Panc1 (cell line): ENCODE measurements around the gene LEMD2. TPM values are rescaled to one million over a fixed set of nuclear protein-coding genes. Genes with fewer than 3 reads are reported as not detected.

Experiments used
- ATAC-seq: fragments of 200-7000 bp; cut with Tn5 transposase; 2 replicates; pipeline ENCODE4 v1.9.1; 2020; ENCODE audit warnings: mild to moderate bottlenecking, moderate library complexity
- BruUV-seq: library from RNA; stranded (reverse); fragments of 400-500 nt; replicated peaks from 2 replicates; lab custom pipeline; 2021; lab: Mats Ljungman, UMichigan
- CTCF ChIA-PET: fragments of 300-600 bp; sonication (Branson Sonifier 250); formaldehyde crosslinking; loops from one replicate; lab custom pipeline; 2022; ENCODE audit warnings: antibody characterized with exemption; lab: Charles Lee
- POLR2A ChIA-PET: fragments of 300-600 bp; sonication (Branson Sonifier 250); formaldehyde crosslinking; loops from one replicate; lab custom pipeline; 2022; ENCODE audit warnings: antibody characterized with exemption; lab: Charles Lee
- DNase-seq: peaks from one replicate; pipeline ENCODE4 v3.0.0-alpha.2; 2010; ENCODE audit warnings: low read depth, low spot score
- H3K27ac ChIP-seq: 2 replicates; pipeline ENCODE4 v1.5.1; 2011; ENCODE audit warnings: mild to moderate bottlenecking, low read length, inconsistent platforms
- H3K27me3 ChIP-seq: fragments of 200-500 bp; sonication (Bioruptor generic); 2 replicates; pipeline ENCODE4 v1.6.0; 2014; ENCODE audit warnings: low read length, inconsistent platforms; ENCODE audit not compliant: control insufficient read depth, insufficient read depth
- H3K36me3 ChIP-seq: fragments of 200-500 bp; sonication (Bioruptor generic); 2 replicates; pipeline ENCODE4 v1.5.1; 2014; ENCODE audit warnings: inconsistent platforms, mild to moderate bottlenecking, low read length, moderate library complexity; ENCODE audit not compliant: control insufficient read depth, insufficient read depth
- H3K4me1 ChIP-seq: 2 replicates; pipeline ENCODE4 v1.5.1; 2011; ENCODE audit warnings: inconsistent platforms, mild to moderate bottlenecking, low read length, moderate library complexity; ENCODE audit not compliant: control insufficient read depth, insufficient read depth
- H3K4me3 ChIP-seq, 2 experiments: 2 replicates each; pipeline ENCODE4 v1.5.1; 2011 to 2012; ENCODE audit warnings: low read depth in 2 of 2, low read length in 2 of 2, mild to moderate bottlenecking in 2 of 2, inconsistent platforms in 1 of 2, moderate library complexity in 1 of 2
- H3K9me3 ChIP-seq: fragments of 200-500 bp; sonication (Bioruptor generic); 2 replicates; pipeline ENCODE4 v1.5.1; 2014; ENCODE audit warnings: low read depth, mild to moderate bottlenecking, inconsistent platforms, low read length, moderate library complexity; ENCODE audit not compliant: control insufficient read depth, insufficient read depth
- POLR2AphosphoS5 ChIP-seq: IDR thresholded peaks from 2 replicates; pipeline ENCODE4 v1.6.1; 2012; ENCODE audit warnings: mild to moderate bottlenecking, low read depth, low read length, moderate library complexity
- SIN3A ChIP-seq: IDR thresholded peaks from 2 replicates; pipeline ENCODE4 v1.6.1; 2012; ENCODE audit warnings: low read depth, mild to moderate bottlenecking, low read length, moderate library complexity, borderline replicate concordance; ENCODE audit not compliant: insufficient read depth
- TCF7L2 ChIP-seq: IDR thresholded peaks from 2 replicates; pipeline ENCODE4 v1.6.1; 2011; ENCODE audit warnings: mild to moderate bottlenecking, low read depth, low read length, inconsistent platforms
- in situ Hi-C: cut with HindIII; loops from 2 replicates; pipeline ENCODE4 v1.10.0; 2016; ENCODE audit warnings: low sequenced_read_pairs, low pct_unique_long_range_greater_than_20kb
- intact Hi-C: fragments of 100-400 bp; cut with micrococcal nuclease; formaldehyde crosslinking; loops from one replicate; pipeline ENCODE4 v1.10.0; 2022; ENCODE audit not compliant: unreplicated experiment
- total RNA-seq: library from RNA; stranded (reverse); gene quantifications from one replicate; pipeline ENCODE4 v1.2.1, GENCODE V29; 2021; ENCODE audit not compliant: unreplicated experiment
- TF ChIP-seq, protein P1 (sequence below), 2 experiments: IDR thresholded peaks; 2 replicates each; pipeline ENCODE4 v1.6.1; 2011 to 2012; ENCODE audit warnings: low read depth in 2 of 2, control low read depth in 1 of 2, low read length in 1 of 2, mild to moderate bottlenecking in 1 of 2, moderate library complexity in 1 of 2; ENCODE audit not compliant: insufficient read depth in 1 of 2
- TF ChIP-seq, protein P2 (sequence below): fragments of 450-650 bp; IDR thresholded peaks from 2 replicates; pipeline ENCODE4 v1.5.1; 2017; ENCODE audit warnings: mild to moderate bottlenecking

The LEMD2 gene
- total RNA-seq, 1 experiment from 2014 or later: 89.8 TPM

DNA sequence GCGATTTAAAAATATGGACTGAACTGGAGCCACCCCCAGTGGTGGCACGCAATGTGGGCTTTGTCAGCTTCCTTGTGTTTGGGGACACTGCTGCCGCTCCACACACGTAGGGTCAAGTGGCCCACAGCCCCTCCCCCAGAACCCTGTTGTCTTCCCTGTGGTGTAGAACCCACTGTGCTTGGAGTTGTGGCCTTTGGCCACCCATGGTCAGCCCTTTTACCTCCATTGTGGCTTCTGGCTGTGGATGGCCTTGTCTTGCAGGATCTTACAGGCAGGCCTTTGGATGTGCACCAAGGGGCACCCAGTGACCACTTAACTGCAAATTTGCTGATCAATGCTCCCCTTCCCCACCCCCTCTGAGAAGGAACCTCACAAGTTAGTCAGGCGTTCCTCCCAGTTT, 2.0 kb upstream of the LEMD2 start:
- BruUV-seq: no TSS peak
- in situ Hi-C loops (no loop called here), intact Hi-C loops (no loop called here)
- TF ChIP-seq, protein P1, sequence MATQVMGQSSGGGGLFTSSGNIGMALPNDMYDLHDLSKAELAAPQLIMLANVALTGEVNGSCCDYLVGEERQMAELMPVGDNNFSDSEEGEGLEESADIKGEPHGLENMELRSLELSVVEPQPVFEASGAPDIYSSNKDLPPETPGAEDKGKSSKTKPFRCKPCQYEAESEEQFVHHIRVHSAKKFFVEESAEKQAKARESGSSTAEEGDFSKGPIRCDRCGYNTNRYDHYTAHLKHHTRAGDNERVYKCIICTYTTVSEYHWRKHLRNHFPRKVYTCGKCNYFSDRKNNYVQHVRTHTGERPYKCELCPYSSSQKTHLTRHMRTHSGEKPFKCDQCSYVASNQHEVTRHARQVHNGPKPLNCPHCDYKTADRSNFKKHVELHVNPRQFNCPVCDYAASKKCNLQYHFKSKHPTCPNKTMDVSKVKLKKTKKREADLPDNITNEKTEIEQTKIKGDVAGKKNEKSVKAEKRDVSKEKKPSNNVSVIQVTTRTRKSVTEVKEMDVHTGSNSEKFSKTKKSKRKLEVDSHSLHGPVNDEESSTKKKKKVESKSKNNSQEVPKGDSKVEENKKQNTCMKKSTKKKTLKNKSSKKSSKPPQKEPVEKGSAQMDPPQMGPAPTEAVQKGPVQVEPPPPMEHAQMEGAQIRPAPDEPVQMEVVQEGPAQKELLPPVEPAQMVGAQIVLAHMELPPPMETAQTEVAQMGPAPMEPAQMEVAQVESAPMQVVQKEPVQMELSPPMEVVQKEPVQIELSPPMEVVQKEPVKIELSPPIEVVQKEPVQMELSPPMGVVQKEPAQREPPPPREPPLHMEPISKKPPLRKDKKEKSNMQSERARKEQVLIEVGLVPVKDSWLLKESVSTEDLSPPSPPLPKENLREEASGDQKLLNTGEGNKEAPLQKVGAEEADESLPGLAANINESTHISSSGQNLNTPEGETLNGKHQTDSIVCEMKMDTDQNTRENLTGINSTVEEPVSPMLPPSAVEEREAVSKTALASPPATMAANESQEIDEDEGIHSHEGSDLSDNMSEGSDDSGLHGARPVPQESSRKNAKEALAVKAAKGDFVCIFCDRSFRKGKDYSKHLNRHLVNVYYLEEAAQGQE (IDR thresholded peaks at IDR 0.05; ENCODE audit: insufficient read depth in 1 of 2, low read depth in 2 of 2, low read length in 1 of 2): no peak
- TF ChIP-seq TCF7L2 (no peak), POLR2AphosphoS5 (no peak), SIN3A (no peak)
- TF ChIP-seq, protein P2, sequence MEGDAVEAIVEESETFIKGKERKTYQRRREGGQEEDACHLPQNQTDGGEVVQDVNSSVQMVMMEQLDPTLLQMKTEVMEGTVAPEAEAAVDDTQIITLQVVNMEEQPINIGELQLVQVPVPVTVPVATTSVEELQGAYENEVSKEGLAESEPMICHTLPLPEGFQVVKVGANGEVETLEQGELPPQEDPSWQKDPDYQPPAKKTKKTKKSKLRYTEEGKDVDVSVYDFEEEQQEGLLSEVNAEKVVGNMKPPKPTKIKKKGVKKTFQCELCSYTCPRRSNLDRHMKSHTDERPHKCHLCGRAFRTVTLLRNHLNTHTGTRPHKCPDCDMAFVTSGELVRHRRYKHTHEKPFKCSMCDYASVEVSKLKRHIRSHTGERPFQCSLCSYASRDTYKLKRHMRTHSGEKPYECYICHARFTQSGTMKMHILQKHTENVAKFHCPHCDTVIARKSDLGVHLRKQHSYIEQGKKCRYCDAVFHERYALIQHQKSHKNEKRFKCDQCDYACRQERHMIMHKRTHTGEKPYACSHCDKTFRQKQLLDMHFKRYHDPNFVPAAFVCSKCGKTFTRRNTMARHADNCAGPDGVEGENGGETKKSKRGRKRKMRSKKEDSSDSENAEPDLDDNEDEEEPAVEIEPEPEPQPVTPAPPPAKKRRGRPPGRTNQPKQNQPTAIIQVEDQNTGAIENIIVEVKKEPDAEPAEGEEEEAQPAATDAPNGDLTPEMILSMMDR: no peak
- H3K27ac ChIP-seq: no peak overlapping the region
- H3K9me3 ChIP-seq: no peaks in the 10 kb centered on the region
- POLR2A ChIA-PET: interaction anchor here (0.6 kb wide), 1 partner anchor 891 kb away, joined by 8 read pairs; no protein-coding TSS in a partner anchor
- H3K4me3 ChIP-seq: no peak overlapping the region
- H3K36me3 ChIP-seq: peaks cover 5% of the 10 kb centered on the region
- H3K4me1 ChIP-seq: peaks cover 41% of the 10 kb centered on the region
- DNase-seq (no peak), ATAC-seq (no peak)
- CTCF ChIA-PET: no interaction called here
- H3K27me3 ChIP-seq: no peaks in the 10 kb centered on the region

GRCh38 chr6:33790379-33790778, 1.4 kb upstream of the LEMD2 start:
- peaks cover 9% of the 10 kb centered on the region for H3K36me3 ChIP-seq
- in situ Hi-C loops: no loop called here
- TF ChIP-seq SIN3A: no peak
- no peak for TF ChIP-seq TCF7L2
- TF ChIP-seq, protein P2: no peak
- BruUV-seq: no TSS peak
- DNase-seq (no peak), ATAC-seq (no peak)
- no peaks in the 10 kb centered on the region for H3K9me3 ChIP-seq
- H3K4me3 ChIP-seq: no peak overlapping the region
- ChIA-PET POLR2A (no interaction called here), CTCF (no interaction called here)
- H3K27me3 ChIP-seq: no peaks in the 10 kb centered on the region
- peaks cover 46% of the 10 kb centered on the region for H3K4me1 ChIP-seq
- no peak overlapping the region for H3K27ac ChIP-seq
- intact Hi-C loops: no loop called here

DNA sequence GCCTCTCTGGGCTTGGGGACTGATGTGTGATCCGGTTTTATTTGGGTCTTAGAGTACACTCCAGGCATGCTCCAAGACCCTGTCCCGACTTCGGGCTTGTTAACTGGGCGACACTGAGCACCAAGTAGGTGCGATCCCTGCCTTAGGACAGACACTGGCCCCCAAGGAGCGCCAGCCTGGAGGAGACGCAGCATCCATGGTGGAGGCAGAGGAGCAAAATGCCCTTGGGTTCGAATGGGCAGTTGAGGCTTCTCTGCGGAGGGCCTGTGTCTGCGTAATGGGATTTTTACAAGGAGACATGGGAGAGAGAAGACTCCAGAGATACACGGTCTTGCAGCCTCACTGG, 593 bp upstream of the LEMD2 start:
- DNase-seq: no peak
- no peaks in the 10 kb centered on the region for H3K9me3 ChIP-seq
- H3K27ac ChIP-seq: peak overlapping the region; percentile 96
- BruUV-seq: TSS peak; percentile 85
- in situ Hi-C loops: no loop called here
- TF ChIP-seq, protein P2: no peak
- no peak for TF ChIP-seq POLR2AphosphoS5
- no peak for ATAC-seq
- H3K27me3 ChIP-seq: no peaks in the 10 kb centered on the region
- H3K36me3 ChIP-seq: peaks cover 10% of the 10 kb centered on the region
- ChIA-PET CTCF (no interaction called here), POLR2A (no interaction called here)
- peaks cover 46% of the 10 kb centered on the region for H3K4me1 ChIP-seq
- intact Hi-C loops: no loop called here
- H3K4me3 ChIP-seq: peak overlapping the region; percentile 81 to 84
